HAP-1 (cell line): ENCODE data around the gene FOLR2.
A peak's percentile ranks its signal among the peaks of the same experiment; 100 is the strongest.

Source experiments
- DNase-seq, 2 experiments: peaks; one replicate each; pipeline ENCODE4 v3.0.0-alpha.2; 2016 to 2020; ENCODE audit warnings: low spot score in 2 of 2
- H3K27me3 ChIP-seq: fragments of 250-450 bp; sonication (Bioruptor Pico); 2 replicates; pipeline ENCODE4 v1.5.1; 2020; ENCODE audit warnings: low read depth, mild to moderate bottlenecking, moderate library complexity
- H3K36me3 ChIP-seq: fragments of 250-450 bp; sonication (Bioruptor Pico); replicated peaks from 2 replicates; pipeline ENCODE4 v1.5.1; 2020; ENCODE audit warnings: mild to moderate bottlenecking
- H3K4me1 ChIP-seq: fragments of 250-450 bp; sonication (Bioruptor Pico); 2 replicates; pipeline ENCODE4 v1.5.1; 2020; ENCODE audit warnings: mild to moderate bottlenecking
- H3K4me3 ChIP-seq: fragments of 250-450 bp; sonication (Bioruptor Pico); 2 replicates; pipeline ENCODE4 v1.5.1; 2020; ENCODE audit warnings: mild to moderate bottlenecking, moderate library complexity
- H3K9me3 ChIP-seq: fragments of 250-450 bp; sonication (Bioruptor Pico); 2 replicates; pipeline ENCODE4 v1.5.1; 2020; ENCODE audit warnings: mild to moderate bottlenecking, moderate library complexity
- in situ Hi-C: fragments of 300-500 bp; cut with MboI; formaldehyde crosslinking; loops from 3 replicates; pipeline ENCODE4 v1.14.3; 2020; ENCODE audit warnings: low sequenced_read_pairs, inconsistent platforms, mixed read lengths

Gene FOLR2

GRCh38 chr11:72236083-72236697, 19.6 kb downstream of the FOLR2 start:
- H3K36me3 ChIP-seq, result peaks cover 70% of the 10 kb centered on the region
- no peak for DNase-seq

GRCh38 chr11:72236774-72237111, 20.1 kb downstream of the FOLR2 start:
- H3K4me3 ChIP-seq, result no peak overlapping the region
- no peaks in the 10 kb centered on the region for H3K27me3 ChIP-seq
- in situ Hi-C loops, result no loop called here
- H3K9me3 ChIP-seq, result no peaks in the 10 kb centered on the region
- peaks cover 3% of the 10 kb centered on the region; the same call in 1 of the 2 replicates for H3K4me1 ChIP-seq
- H3K36me3 ChIP-seq, result peaks cover 64% of the 10 kb centered on the region
- no peak for DNase-seq

More at GRCh38 chr11:72236083-72236697, 19.6 kb downstream of the FOLR2 start:
- H3K4me1 ChIP-seq, result peaks cover 3% of the 10 kb centered on the region; the same call in 1 of the 2 replicates
- H3K9me3 ChIP-seq, result no peaks in the 10 kb centered on the region
- in situ Hi-C loops, result no loop called here
- H3K27me3 ChIP-seq, result no peaks in the 10 kb centered on the region
- H3K4me3 ChIP-seq, result no peak overlapping the region

GRCh38 chr11:72237112-72237931, 20.7 kb downstream of the FOLR2 start:
- Histone ChIP-seq H3K4me1 (peaks cover 3% of the 10 kb centered on the region; the same call in 1 of the 2 replicates), H3K27me3 (no peaks in the 10 kb centered on the region), H3K9me3 (no peaks in the 10 kb centered on the region), H3K36me3 (peaks cover 58% of the 10 kb centered on the region), H3K4me3 (no peak overlapping the region)
- in situ Hi-C loops, result no loop called here
- no peak for DNase-seq

- Histone ChIP-seq H3K9me3 (no peaks in the 10 kb centered on the region), H3K36me3 (peaks cover 51% of the 10 kb centered on the region), H3K27me3 (no peaks in the 10 kb centered on the region), H3K4me1 (peaks cover 3% of the 10 kb centered on the region; the same call in 1 of the 2 replicates), H3K4me3 (no peak overlapping the region)
- in situ Hi-C loops, result no loop called here
- peak; percentile 43 to 77 for DNase-seq
Measured at GRCh38 chr11:72238040-72238450, 21.5 kb downstream of the FOLR2 start.

- DNase-seq, result no peak
- Histone ChIP-seq H3K4me3 (no peak overlapping the region), H3K27me3 (no peaks in the 10 kb centered on the region), H3K9me3 (no peaks in the 10 kb centered on the region), H3K4me1 (peaks cover 3% of the 10 kb centered on the region; the same call in 1 of the 2 replicates), H3K36me3 (peaks cover 45% of the 10 kb centered on the region)
- in situ Hi-C loops, result no loop called here
Measured at GRCh38 chr11:72238492-72239312, 22.1 kb downstream of the FOLR2 start.

- in situ Hi-C loops, result no loop called here
- no peaks in the 10 kb centered on the region for H3K9me3 ChIP-seq
- DNase-seq, result peak; percentile 21 to 77
- H3K4me3 ChIP-seq, result no peak overlapping the region
- peaks cover 2% of the 10 kb centered on the region for H3K27me3 ChIP-seq
- H3K36me3 ChIP-seq, result peaks cover 39% of the 10 kb centered on the region
- peaks cover 3% of the 10 kb centered on the region; the same call in 1 of the 2 replicates for H3K4me1 ChIP-seq
Measured at GRCh38 chr11:72239313-72239848, 22.8 kb downstream of the FOLR2 start.

- Histone ChIP-seq H3K9me3 (no peaks in the 10 kb centered on the region), H3K4me1 (peaks cover 3% of the 10 kb centered on the region; the same call in 1 of the 2 replicates), H3K4me3 (no peak overlapping the region), H3K27me3 (peaks cover 8% of the 10 kb centered on the region), H3K36me3 (peaks cover 33% of the 10 kb centered on the region)
- DNase-seq, result no peak
- in situ Hi-C loops, result no loop called here
Measured at GRCh38 chr11:72239849-72240460, 23.4 kb downstream of the FOLR2 start.

- Histone ChIP-seq H3K4me1 (peaks cover 3% of the 10 kb centered on the region; the same call in 1 of the 2 replicates), H3K4me3 (no peak overlapping the region), H3K9me3 (no peaks in the 10 kb centered on the region), H3K27me3 (peaks cover 14% of the 10 kb centered on the region), H3K36me3 (peaks cover 27% of the 10 kb centered on the region)
- in situ Hi-C loops, result no loop called here
- peak in 1 of 2 experiments; percentile 39 for DNase-seq
Measured at GRCh38 chr11:72240461-72241290, 24.1 kb downstream of the FOLR2 start.

- Histone ChIP-seq H3K4me3 (no peak overlapping the region), H3K36me3 (peaks cover 22% of the 10 kb centered on the region), H3K27me3 (peaks cover 19% of the 10 kb centered on the region), H3K4me1 (peaks cover 3% of the 10 kb centered on the region; the same call in 1 of the 2 replicates), H3K9me3 (no peaks in the 10 kb centered on the region)
- DNase-seq, result no peak
- in situ Hi-C loops, result no loop called here
Measured at GRCh38 chr11:72241291-72241781, 24.7 kb downstream of the FOLR2 start.

GRCh38 chr11:72242141-72242540, 25.5 kb downstream of the FOLR2 start:
- no peak for DNase-seq
- Histone ChIP-seq H3K36me3 (peaks cover 14% of the 10 kb centered on the region), H3K4me3 (no peak overlapping the region), H3K4me1 (peaks cover 3% of the 10 kb centered on the region; the same call in 1 of the 2 replicates), H3K27me3 (peaks cover 27% of the 10 kb centered on the region), H3K9me3 (no peaks in the 10 kb centered on the region)
- in situ Hi-C loops, result no loop called here

GRCh38 chr11:72243173-72244059, 26.8 kb downstream of the FOLR2 start:
- in situ Hi-C loops, result no loop called here
- H3K36me3 ChIP-seq, result peaks cover 2% of the 10 kb centered on the region
- no peak for DNase-seq

GRCh38 chr11:72244060-72244360, 27.4 kb downstream of the FOLR2 start, which contains the start of gene PHOX2A:
PHOX2A (minus strand) TSS chr11:72244176; CDS start chr11:72244004, 172 bp downstream.
- H3K27me3 ChIP-seq, result peaks cover 27% of the 10 kb centered on the region
- in situ Hi-C loops, result no loop called here

More at GRCh38 chr11:72243173-72244059, 26.8 kb downstream of the FOLR2 start:
- Histone ChIP-seq H3K4me1 (peaks cover 3% of the 10 kb centered on the region; the same call in 1 of the 2 replicates), H3K27me3 (peaks cover 27% of the 10 kb centered on the region), H3K9me3 (no peaks in the 10 kb centered on the region), H3K4me3 (no peak overlapping the region)

More at GRCh38 chr11:72244060-72244360, 27.4 kb downstream of the FOLR2 start, which contains the start of gene PHOX2A:
- H3K4me1 ChIP-seq, result peaks cover 3% of the 10 kb centered on the region; the same call in 1 of the 2 replicates
- H3K36me3 ChIP-seq, result no peaks in the 10 kb centered on the region
- no peak within 1 kb of the TSS for H3K4me3 ChIP-seq
- no peaks in the 10 kb centered on the region for H3K9me3 ChIP-seq
- no peak for DNase-seq
